ENCODE measurements around the gene ABCD3. TPM values are rescaled to one million over a fixed set of nuclear protein-coding genes. Genes with fewer than 3 reads are reported as not detected.
"Not testable (repeated sequence)": the region's sequence is repeated elsewhere in the genome, so short reads cannot be mapped to it uniquely, and the experiment has no call there.

The ABCD3 gene
- total RNA-seq = 10 to 100 TPM; 19.6 to 21.4 TPM

DNA sequence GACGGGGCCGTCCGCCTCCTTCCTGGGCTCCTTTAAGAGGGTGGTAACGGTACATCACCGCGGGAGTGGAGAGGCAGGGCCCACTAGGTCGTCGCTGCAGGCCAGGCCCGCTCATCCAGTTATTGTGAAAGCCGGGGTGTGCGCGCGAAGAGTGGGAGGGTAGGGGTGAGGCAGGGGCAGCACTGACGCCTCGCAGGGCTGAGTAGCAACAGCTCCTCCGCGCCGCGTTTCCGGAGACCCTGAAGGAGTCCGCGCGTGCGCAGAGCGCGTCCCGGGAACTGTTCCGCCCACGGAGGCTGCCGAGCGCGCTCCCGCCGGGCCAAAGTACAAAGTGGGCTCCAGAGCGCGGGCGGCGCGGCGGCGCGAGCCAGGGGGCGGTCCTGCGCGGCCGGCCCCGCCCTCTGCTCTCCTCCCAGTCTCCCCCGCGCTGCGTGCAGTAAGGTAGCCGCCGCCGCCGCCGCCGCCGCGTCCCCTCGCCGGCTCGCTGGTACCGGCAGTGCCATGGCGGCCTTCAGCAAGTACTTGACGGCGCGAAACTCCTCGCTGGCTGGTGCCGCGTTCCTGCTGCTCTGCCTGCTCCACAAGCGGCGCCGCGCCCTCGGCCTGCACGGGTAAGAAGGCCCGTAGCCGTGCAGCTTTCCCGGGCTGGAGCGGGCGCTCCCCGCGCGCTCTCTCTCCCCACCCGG, at the start of gene ABCD3:
Gene ABCD3, plus strand, starts transcription at position 412 of the 686 bp plus-strand sequence. Its CDS starts 90 bp downstream, at position 502.
- peaks cover 12% of the 10 kb centered on the region for H3K27me3 Mint-ChIP-seq
- ChIA-PET POLR2A (interaction anchor here (0.9 to 1.4 kb wide), 4 partner anchors 8 to 186 kb away, joined by 3 read pairs; no protein-coding TSS in a partner anchor), CTCF (interaction anchor here (0.6 to 1.6 kb wide), 3 partner anchors 23 to 699 kb away, joined by 3 to 4 read pairs (median 3); partner anchors contain the start of gene TLCD4)
- H3K27ac Mint-ChIP-seq = peak within 1 kb of the TSS; percentile 42
- peaks cover 21% of the 10 kb centered on the region for H3K4me1 Mint-ChIP-seq
- peak; percentile 96 for DNase-seq
- no peak within 1 kb of the TSS for H3K4me3 Mint-ChIP-seq
- H3K9me3 Mint-ChIP-seq = no peaks in the 10 kb centered on the region
- peaks cover 5% of the 10 kb centered on the region for H3K36me3 Mint-ChIP-seq (ENCODE audit: low read depth)

DNA sequence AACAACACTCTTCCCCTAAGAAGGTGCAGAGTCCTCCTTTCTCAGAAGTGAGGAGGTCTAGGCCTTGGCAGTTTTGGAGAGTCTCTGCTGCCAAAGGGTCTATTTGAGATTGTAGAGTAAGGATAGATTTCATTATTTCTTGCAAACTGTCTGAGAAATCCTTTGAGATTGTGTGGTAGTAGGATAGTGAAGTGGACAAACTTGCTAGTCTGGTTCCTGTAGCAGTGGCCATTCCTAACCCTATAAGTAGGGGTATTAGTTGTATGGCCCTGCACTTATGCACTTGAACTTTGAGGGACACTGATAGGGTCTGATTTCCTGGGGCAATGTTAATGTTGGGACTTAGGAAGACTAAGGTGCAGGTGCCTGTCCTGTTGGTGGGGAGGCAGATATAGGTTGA, 45.4 kb upstream of the ABCD3 start:
- CTCF ChIA-PET; DNase-seq; H3K4me3 Mint-ChIP-seq; H3K27ac Mint-ChIP-seq; POLR2A ChIA-PET; H3K9me3 Mint-ChIP-seq; H3K36me3 Mint-ChIP-seq (ENCODE audit: low read depth); H3K4me1 Mint-ChIP-seq: not testable (repeated sequence)
- peaks cover 15% of the 10 kb centered on the region for H3K27me3 Mint-ChIP-seq

DNA sequence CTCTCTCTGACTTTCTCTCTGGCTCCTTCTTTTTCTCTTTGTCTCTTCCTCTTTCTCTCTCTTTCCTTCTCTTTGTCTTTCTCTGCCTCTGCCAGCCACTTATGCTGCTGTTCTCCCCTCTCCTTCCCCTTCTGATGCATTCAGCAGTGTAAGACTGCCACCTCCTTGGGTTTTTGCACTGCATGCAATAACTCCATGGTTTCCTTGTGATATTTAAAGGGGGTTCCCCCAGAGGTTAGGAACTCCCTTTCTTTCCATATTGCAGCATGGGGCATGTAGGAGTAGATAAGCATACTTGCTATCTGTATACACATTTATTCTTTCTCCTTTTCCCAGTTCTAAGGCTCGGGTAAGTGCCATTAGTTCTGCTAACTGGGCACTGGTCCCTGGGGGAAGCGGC, 44.9 kb upstream of the ABCD3 start:
- H3K36me3 Mint-ChIP-seq (ENCODE audit: low read depth) = not testable (repeated sequence)
- peaks cover 11% of the 10 kb centered on the region for H3K27me3 Mint-ChIP-seq

DNA sequence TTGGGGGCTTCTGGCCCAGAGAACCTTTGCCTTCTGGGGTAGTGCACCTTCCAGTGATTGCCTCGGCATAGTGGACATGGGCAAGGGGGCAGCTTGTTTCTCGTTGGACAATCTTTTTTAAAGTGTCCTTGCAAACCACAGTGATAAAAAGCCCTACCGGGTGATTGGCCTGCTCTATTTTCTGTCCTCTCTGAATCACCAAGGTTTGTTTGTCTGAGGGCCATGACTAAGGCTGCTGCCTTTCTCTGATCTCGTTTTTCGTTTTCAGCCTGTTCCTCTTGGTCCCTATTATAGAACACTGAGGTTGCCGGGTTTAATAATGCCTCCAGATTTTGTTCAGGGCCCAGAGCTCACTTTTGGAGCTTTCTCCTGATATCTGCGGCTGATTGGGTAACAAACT, 42.5 kb upstream of the ABCD3 start:
- H3K36me3 Mint-ChIP-seq (ENCODE audit: low read depth); DNase-seq; H3K27ac Mint-ChIP-seq; CTCF ChIA-PET; H3K9me3 Mint-ChIP-seq; H3K4me1 Mint-ChIP-seq; H3K4me3 Mint-ChIP-seq; POLR2A ChIA-PET: not testable (repeated sequence)
- H3K27me3 Mint-ChIP-seq = peaks cover 11% of the 10 kb centered on the region

More for the DNA sequence above, 44.9 kb upstream of the ABCD3 start:
- POLR2A ChIA-PET, H3K9me3 Mint-ChIP-seq, H3K27ac Mint-ChIP-seq, CTCF ChIA-PET, DNase-seq, H3K4me3 Mint-ChIP-seq, H3K4me1 Mint-ChIP-seq: not testable (repeated sequence)

DNA sequence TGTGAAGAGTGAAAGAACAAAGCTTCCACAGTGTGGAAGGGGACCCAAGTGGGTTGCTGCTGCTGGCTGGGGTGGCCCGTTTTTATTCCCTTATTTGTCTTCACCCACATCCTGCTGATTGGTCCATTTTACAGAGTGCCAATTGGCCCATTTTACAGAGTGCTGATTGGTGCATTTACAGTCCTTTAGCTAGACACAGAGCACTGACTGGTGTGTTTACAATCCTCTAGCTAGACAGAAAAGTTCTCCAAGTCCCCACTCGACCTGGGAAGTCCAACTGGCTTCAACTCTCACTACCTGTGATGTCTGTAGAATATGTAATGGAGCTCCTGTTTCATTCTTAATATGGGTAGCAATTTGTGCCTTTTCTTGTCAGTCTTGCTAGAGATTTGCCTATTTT, 39.7 kb upstream of the ABCD3 start:
- H3K9me3 Mint-ChIP-seq; H3K27ac Mint-ChIP-seq; POLR2A ChIA-PET; H3K36me3 Mint-ChIP-seq (ENCODE audit: low read depth); CTCF ChIA-PET; H3K4me1 Mint-ChIP-seq; DNase-seq; H3K4me3 Mint-ChIP-seq: not testable (repeated sequence)
- H3K27me3 Mint-ChIP-seq = peaks cover 11% of the 10 kb centered on the region

DNA sequence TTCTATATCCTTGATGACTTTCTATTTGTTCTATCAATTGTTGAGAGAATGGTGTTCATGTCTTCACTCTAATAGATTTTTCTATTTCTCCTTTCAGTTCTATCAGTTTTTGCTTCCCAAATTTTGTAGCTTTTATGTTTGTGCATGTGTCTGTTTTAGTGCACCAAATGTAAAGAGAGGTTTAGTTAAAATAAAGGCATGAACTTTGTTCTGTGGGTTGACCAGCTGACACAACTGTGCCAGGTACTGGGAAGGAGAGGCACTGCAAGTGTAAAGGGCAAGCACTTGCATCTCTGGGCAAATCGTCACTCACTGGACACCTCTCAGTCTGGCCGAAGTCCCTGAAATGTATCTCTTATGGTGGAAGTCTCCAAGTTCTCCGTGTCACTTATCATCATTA, 38.6 kb upstream of the ABCD3 start:
- Mint-ChIP-seq H3K27me3 (peaks cover 13% of the 10 kb centered on the region), H3K27ac (no peak overlapping the region), H3K9me3 (no peaks in the 10 kb centered on the region), H3K4me1 (peaks cover 9% of the 10 kb centered on the region), H3K36me3 (ENCODE audit: low read depth) (no peaks in the 10 kb centered on the region), H3K4me3 (no peak overlapping the region)
- no peak for DNase-seq
- POLR2A ChIA-PET = no interaction called here
- CTCF ChIA-PET = no interaction called here

DNA sequence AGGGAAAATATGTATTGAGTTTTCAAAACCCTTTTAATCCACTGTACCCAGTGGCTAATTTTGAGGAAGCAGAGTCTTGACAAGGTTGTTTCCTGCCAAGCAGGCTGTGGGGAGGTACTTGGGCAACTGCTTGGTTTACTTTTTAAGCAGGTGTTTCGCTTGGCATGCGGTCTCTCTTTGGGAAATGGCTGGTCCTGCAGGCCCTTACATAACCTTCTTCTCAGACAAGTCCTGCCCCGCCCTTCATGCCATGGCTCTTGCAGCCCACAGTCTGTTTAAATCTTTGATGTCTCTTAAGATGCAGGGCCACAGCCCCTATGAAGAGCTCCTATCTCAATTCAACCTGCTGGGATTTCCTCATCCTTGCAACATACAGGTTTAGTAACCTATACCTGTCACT, 36.0 kb upstream of the ABCD3 start:
- Mint-ChIP-seq H3K27me3 (peaks cover 16% of the 10 kb centered on the region), H3K9me3 (no peaks in the 10 kb centered on the region), H3K27ac (no peak overlapping the region), H3K36me3 (ENCODE audit: low read depth) (no peaks in the 10 kb centered on the region), H3K4me1 (peaks cover 18% of the 10 kb centered on the region), H3K4me3 (no peak overlapping the region)
- ChIA-PET POLR2A (no interaction called here), CTCF (no interaction called here)
- no peak for DNase-seq

DNA sequence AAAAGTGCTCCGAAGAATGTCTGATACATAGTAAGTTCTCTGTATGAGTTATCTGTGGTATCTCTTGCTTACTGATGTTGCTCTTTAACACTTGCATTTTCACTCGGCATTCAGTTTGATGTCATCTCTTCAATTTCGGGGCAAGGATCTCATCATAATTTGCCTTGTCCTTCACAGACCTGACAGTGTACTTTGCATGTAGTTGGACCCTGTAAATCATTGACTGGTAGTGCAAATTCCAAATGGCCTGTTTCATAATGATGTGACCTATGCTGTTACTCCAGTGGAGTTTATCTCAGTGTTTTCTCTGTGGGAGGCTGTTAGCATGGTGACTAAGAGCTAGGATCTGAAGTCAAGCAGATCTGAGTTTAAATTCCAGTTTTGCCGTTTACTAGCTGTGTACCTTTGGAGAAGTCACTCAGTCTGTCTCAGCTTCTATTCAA, 34.2 kb upstream of the ABCD3 start:
- H3K4me1 Mint-ChIP-seq = peaks cover 18% of the 10 kb centered on the region
- POLR2A ChIA-PET = no interaction called here
- H3K27ac Mint-ChIP-seq = no peak overlapping the region
- H3K36me3 Mint-ChIP-seq (ENCODE audit: low read depth) = no peaks in the 10 kb centered on the region
- H3K9me3 Mint-ChIP-seq = no peaks in the 10 kb centered on the region
- CTCF ChIA-PET = no interaction called here
- no peak for DNase-seq
- H3K27me3 Mint-ChIP-seq = peaks cover 22% of the 10 kb centered on the region
- H3K4me3 Mint-ChIP-seq = no peak overlapping the region

DNA sequence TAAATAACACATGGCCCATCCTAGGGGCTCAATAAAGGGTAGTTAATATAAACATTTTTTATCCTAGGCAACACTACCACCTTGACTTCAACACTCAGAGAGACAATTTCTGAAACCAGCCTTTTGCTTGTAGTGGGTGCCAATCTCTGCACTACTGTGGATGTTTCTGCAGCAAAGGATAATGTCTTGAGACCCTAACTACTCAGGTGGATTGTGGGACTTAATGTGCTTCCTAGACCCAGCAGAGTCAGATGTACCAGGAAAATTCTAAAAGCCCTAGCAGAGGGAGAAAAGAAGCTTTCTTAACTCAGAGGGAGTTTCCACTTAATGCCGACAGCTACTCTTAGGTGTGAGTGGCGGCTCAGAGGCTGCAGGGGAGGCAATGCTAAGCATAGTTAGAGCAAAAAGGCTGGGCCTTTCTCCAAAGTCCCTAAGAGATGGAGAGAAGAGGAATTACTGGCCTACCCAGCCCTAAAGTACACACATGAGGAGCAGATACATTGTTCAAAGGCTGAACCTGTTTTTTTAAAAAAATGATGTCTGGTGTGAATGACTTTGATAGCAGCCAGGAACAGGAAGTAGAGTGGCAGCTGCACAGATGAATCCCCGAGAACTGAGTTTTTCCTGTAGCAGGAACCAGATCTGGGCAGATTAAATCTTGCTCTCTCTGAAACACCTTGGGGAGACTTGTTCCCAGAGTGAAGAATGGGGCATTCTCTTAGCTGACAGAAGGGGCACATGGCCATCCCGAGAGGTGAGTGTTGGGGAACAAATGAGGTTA, 33.5 kb upstream of the ABCD3 start:
- H3K27ac Mint-ChIP-seq = no peak overlapping the region
- DNase-seq = no peak
- POLR2A ChIA-PET = no interaction called here
- CTCF ChIA-PET = no interaction called here
- peaks cover 15% of the 10 kb centered on the region for H3K27me3 Mint-ChIP-seq
- H3K4me3 Mint-ChIP-seq = no peak overlapping the region
- peaks cover 18% of the 10 kb centered on the region for H3K4me1 Mint-ChIP-seq
- H3K36me3 Mint-ChIP-seq (ENCODE audit: low read depth) = no peaks in the 10 kb centered on the region
- H3K9me3 Mint-ChIP-seq = peaks cover 3% of the 10 kb centered on the region

DNA sequence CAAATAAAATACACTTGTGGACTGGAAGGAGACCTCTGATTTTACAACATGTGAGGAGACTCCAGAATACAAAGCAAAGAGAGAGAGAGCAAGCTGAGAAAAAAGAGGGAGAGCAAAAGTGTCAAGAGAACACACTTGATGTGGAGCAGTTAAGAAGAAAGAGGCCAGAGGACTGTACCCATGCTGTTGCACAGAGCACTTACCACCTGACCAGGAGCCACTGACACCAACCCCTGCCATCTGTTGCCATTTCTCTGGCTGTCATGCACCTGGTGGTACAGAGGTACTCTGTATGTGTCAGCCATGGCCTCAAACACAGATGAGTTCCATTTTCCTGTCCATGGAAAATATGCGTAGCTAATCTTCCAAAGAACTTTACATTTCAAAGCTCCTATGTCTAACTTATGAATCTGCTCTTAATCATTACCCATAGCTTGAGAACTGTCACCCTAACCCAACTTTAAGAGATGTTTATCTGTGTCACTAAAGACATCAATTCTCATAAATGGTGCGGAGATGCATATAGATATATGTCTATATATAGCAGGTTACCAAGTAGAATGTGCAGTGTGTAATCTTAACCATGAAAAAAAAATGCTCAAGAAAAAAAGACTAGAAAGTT, 32.8 kb upstream of the ABCD3 start:
- POLR2A ChIA-PET = no interaction called here
- Mint-ChIP-seq H3K27me3 (peaks cover 14% of the 10 kb centered on the region), H3K36me3 (ENCODE audit: low read depth) (no peaks in the 10 kb centered on the region), H3K4me3 (no peak overlapping the region), H3K9me3 (peaks cover 5% of the 10 kb centered on the region), H3K27ac (no peak overlapping the region), H3K4me1 (peaks cover 18% of the 10 kb centered on the region)
- DNase-seq = no peak
- CTCF ChIA-PET = no interaction called here

DNA sequence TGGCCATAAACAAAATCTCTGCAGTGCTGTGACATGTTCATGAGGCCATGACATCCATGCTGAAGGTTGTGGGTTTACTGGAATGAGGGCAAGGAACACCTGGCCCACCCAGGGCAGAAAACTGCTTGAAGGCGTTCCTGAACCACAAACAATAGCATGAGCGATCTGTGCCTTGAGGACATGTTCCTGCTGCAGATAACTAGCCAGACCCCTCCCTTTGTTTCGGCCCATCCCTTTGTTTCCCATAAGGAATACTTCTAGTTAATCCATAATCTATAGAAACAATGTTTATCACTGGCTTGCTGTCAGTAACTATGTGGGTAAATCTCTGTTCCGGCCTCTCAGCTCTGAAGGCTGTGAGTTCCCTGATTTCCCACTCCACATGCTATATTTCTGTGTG, 28.9 kb upstream of the ABCD3 start:
- Mint-ChIP-seq H3K9me3 (peaks cover 5% of the 10 kb centered on the region), H3K36me3 (ENCODE audit: low read depth) (no peaks in the 10 kb centered on the region), H3K4me3 (no peak overlapping the region), H3K27ac (no peak overlapping the region), H3K27me3 (peaks cover 12% of the 10 kb centered on the region), H3K4me1 (peaks cover 11% of the 10 kb centered on the region)
- CTCF ChIA-PET = no interaction called here
- POLR2A ChIA-PET = no interaction called here
- DNase-seq = no peak

DNA sequence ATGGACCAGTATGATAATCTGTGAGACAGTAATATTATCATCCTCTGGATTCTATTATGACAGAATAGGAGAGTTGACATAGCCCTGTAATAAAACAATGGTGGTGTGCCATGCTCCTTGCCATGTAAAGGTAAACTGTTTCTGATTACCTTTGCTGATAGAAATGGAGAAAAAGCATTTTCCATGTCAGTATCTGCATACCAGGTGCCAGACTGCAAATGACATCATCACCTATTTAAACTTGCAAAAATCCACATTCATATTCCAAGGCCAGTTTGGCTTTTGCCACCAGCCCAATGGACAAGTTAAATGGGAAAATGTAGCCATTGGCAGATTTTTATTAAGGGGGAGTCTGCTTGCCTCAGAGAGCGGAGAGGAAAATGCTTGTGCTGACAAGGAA, 23.9 kb upstream of the ABCD3 start:
- H3K27ac Mint-ChIP-seq = no peak overlapping the region
- ChIA-PET CTCF (no interaction called here), POLR2A (no interaction called here)
- H3K4me3 Mint-ChIP-seq = no peak overlapping the region
- H3K36me3 Mint-ChIP-seq (ENCODE audit: low read depth) = no peaks in the 10 kb centered on the region
- H3K9me3 Mint-ChIP-seq = peaks cover 5% of the 10 kb centered on the region
- H3K4me1 Mint-ChIP-seq = no peaks in the 10 kb centered on the region
- peaks cover 5% of the 10 kb centered on the region for H3K27me3 Mint-ChIP-seq
- DNase-seq = no peak

DNA sequence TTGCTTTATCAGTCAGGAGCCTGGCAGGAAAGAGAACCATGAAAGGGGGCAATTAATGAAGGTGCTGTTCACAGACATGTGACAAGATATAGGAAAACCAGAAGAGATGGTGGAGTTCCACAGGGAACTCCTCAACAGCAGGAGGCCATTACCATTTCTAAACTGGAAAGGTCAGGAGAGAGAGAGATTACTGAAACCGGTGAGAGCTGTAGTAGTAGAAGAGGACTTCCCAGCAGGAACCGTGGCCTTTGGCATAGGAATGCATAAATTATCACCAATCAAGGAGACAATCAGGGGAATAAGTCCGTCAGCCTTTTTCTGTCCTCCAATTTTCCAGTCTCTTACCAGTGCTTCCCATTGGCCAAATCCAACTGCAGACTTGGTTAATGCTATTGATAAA, 23.0 kb upstream of the ABCD3 start:
- no peak overlapping the region for H3K4me3 Mint-ChIP-seq
- H3K4me1 Mint-ChIP-seq = no peaks in the 10 kb centered on the region
- H3K36me3 Mint-ChIP-seq (ENCODE audit: low read depth) = no peaks in the 10 kb centered on the region
- no peak overlapping the region for H3K27ac Mint-ChIP-seq
- POLR2A ChIA-PET = no interaction called here
- no peak for DNase-seq
- no peaks in the 10 kb centered on the region for H3K9me3 Mint-ChIP-seq
- H3K27me3 Mint-ChIP-seq = peaks cover 6% of the 10 kb centered on the region
- CTCF ChIA-PET = no interaction called here
